ENCODE results near the gene TREH.

Gene TREH

DNA sequence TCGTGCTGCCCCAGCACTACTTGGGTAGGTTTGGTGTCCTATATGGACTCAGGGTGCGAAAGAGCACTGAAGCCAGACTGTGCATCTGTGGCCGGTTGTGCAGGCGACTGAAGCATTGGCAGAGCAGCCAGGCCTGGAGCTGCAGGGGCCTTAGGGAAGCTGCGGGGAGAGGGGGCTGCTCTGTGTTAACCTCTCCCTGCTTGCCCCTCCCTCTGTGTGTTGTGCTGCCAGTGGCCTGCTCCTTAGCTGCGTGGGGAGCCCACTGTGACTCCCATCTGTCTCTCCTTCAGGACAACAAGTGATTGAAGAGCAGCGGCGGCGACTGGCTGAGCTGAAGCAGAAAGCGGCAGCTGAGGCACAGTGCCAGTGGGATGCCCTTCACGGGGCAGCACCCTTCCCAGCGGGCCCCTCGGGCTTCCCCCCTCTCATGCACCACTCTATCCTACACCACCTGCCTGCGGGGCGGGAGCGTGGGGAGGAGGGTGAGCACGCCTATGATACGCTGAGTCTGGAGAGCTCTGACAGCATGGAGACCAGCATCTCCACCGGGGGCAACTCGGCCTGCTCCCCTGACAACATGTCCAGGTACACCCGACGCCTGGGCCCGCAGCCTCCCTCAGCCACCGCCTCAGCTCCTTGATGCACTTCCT lies 34.3 kb downstream of the TREH start:
- DNase-seq: no peak

DNA sequence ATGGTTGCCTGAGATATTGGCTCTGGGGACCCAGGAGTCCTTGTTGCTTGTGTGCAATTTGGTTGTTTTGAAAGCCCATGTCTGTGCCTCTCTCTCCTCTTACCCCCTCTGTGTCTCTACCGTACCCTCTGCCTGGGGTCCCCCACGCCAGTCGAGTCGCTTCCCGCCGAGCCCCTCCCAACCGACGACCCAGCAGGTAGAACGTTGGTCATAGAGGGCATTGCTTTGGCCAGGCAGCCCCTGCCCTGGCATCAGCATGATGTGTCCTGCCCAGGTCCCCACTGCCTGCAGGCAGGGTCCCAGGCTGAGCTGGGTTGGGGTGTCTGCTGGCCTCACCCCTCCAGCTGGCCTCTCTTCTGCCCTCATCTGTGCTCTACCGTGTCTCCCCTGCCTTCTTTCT lies 35.0 kb downstream of the TREH start:
- no peak for DNase-seq

DNA sequence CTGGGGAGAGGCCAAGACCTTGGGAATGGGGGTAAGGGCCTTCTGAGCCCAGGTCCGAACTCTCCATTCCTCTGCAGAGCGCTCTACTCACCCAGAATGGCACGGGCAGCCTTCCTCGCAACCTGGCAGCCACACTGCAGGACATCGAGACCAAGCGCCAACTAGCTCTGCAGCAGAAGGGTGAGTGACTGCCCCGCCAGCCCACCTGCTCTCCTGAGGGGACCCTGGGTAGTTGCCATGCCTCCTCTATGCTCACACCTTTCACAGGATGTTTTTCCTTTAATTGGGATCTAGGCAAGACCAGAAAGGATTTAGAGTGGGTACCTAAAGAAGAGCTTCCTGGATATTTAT lies 35.5 kb downstream of the TREH start:
- DNase-seq: no peak

DNA sequence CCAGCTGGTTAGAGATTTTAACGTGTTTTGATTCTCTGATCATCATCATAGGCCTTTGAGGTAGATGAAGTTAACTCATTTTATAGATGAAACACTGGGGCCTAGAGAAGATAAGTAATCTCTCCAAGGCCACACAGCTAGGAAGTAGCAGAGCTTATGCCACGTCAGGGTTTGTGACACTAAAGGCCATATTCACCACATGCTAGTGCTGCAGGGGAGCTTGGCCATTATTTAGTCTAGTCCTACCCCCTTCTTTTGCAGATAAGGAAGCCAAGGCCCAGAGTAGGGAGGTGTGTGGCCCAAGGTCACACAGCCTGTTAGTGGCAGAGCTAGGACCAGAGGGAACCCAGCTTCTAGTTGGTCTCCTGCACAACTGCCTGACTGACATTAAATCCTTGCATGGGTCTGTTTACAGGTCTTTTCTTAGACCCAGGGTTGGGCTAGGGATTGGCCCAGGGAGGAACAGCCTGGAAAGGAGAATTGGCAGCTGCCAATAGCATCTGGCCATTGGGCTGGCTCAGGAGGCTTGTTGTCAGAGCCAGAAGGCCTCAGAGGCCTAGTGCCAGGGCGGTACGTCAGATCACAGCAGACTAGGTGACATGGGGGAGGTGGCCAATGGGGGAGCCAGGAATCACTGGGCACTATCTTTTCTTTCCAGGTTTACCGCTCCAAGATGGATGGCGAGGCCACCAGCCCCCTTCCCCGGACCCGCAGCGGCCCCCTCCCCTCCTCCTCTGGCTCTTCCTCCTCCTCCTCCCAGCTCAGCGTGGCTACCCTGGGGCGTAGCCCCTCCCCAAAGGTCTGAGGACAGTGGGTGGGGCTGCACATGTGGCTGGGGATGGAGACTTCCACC lies 36.1 kb downstream of the TREH start:
- no peak for DNase-seq

DNA sequence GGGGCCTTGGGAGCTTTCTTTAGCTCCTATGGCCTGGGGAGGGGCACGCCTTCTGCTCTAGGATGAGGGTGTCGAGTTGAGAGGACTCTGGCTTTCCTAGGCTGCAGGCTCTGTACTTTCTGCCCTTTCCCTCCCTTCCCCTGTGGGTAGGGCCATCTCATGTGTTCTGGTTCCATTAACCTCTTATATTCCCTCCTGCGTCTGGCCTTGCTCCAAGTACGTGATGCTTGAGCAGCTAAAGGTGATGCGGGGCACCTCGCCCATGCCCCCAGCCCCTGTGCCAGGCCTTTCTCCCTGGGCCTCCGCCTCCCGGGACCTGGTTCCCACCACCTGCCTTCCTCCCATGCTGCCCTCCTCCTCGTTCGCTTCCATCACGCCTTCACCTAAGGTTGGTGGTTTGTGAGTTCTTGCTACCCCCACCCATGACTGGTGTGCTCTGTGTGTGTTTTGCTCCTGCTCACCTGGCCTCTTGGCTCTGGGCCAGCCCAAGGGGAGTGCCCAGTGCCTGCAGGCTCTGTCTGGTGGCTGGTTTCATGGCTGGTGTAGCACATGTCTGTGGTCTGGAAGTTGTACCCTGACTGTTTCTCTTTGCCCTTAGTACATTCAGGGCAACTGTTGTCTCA lies 37.9 kb downstream of the TREH start:
- DNase-seq: peak; percentile 98

DNA sequence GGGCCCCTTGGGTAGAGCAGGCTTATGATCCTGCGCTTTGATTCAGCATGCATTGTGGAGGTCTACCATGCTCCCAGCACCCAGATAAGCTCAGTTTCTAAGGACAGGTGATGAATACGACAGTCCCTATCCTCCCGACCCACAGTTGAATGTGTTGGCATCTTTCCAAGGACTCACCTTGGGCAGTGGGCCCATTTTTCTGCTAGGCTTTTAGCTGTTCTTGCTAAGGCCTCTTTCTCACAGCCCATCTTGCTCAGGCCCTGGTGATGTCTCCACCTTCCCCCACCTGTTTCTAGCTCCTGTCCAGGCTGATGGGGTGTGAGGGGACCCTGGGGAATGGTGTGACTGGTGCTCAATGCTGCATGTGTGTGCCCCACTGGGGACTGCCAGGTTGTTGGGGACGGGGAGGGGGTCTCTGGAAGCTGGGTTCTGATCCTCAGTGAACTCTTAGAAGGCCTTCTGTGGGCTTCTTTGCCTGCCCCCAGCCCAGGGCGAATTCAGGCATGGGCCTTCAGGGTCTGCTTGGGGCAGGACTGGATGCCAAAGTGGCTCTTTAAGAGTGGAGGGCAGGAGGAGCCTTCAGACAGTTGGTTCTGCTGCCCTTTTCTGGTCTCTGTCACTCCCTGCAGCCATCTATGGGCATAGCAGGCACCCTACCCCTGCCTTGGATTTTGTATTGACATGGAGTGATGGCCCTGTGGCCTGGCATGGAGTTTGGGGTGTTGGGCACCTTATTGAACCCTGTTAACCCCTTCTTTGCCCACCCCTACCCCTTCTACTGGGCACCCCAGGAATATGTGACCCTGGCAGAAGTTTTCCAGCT lies 38.9 kb downstream of the TREH start:
- peak; percentile 59 for DNase-seq

DNA sequence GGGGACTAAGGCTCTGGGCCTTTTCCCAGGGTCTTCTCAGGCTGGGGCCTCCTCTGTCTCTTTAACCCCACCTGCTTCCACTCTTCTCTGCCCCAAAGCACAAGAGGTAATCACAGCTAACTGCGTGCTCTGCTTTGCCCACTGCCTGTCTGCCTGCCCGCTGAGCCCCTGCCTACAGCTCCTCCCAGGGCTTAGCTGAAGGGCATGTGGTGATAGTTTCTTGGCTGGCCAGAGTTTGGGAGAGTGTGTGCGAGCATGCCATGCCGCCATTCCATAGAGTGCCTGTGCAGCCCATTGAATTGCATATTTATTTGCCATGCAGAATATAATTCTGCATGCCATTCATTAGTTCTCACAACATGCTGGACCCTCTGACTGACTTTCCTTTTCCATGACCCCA lies 39.6 kb downstream of the TREH start:
- no peak for DNase-seq

DNA sequence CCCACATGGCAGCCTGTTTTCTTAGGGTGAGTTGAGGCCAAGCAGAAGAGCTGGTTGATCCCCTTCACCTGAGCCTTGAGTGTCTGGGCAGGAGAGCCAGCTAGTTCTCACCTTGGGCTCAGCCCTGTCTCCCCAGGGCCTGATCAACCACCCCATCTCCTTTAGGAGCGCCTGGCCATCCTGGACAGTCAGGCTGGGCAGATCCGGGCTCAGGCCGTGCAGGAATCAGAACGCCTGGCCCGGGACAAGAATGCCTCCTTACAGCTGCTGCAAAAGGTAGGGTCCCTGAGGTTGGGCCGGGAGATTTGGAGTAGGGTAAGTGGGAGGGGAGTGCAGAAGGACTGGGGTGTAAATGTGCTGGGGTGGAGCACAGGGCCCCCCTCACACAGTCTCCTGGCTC lies 40.7 kb downstream of the TREH start:
- no peak for DNase-seq

DNA sequence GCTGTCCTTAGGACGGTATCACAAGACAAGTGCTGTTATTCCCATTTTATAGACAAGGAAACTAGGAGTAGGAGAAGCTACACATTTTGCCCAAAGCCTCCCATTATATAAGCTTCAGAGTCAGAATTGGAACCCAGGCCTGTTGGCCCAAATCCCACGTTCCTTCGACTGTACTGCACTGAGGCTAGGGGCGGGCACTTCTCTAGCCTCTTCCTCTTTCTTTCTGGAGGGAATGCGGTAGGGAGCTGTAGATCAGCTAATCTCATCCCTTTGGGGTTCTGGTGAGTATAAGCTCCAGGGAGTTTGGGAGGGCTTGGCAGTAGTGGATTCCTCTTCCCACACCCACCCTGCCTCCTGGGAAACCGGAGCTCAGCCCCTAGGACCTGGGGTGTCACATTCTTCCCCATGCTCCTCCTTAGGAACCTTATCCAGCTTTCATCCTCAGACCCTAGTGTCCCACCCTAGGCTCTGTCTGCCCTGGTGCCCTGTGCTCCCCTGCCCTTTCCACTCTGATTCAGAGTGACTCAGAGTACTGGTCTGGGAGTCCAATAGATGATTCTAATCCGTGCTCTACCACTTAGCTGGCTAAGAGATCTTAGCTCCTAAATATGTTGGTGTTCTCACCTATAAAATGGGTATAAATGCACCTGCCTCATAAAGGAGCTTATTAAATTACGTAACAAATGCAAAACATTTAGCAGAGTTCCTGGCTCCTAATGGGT lies 42.7 kb downstream of the TREH start:
- no peak for DNase-seq

DNA sequence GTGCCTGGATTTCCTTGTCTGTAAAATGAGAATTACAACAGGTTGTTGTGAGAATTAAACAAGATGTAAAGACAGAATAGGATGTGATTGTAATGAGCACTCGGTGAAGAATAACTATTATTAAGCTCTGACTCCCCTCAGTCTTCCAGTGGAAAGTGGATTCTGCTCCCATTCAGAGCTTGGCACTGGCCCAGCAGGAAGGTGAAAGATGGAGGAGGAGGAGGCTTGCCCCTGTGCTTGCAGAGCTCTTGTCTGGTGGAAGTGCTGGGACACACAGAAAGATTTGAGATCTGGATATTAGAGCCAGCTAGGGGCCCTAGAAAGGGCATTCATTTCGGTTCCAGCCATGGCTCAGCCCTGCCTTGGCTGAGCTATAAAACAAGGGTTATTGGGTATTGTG lies 43.8 kb downstream of the TREH start:
- DNase-seq: peak; percentile 13

DNA sequence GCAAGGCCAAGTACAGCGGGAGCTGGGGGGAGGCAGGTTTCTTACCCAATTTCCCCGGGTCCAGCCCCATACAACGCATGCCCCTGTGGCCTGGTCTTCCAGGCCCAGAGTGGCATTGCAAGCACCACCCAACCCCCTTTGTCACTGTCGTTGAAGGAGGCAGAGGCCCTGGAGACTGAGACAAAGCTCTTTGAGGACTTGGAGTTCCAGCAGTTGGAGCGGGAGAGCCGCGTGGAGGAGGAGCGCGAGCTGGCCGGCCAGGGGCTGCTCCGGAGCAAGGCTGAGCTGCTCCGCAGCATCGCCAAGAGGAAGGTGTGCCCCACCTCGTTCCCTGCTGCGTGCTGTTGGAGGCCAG lies 44.2 kb downstream of the TREH start:
- DNase-seq: no peak

DNA sequence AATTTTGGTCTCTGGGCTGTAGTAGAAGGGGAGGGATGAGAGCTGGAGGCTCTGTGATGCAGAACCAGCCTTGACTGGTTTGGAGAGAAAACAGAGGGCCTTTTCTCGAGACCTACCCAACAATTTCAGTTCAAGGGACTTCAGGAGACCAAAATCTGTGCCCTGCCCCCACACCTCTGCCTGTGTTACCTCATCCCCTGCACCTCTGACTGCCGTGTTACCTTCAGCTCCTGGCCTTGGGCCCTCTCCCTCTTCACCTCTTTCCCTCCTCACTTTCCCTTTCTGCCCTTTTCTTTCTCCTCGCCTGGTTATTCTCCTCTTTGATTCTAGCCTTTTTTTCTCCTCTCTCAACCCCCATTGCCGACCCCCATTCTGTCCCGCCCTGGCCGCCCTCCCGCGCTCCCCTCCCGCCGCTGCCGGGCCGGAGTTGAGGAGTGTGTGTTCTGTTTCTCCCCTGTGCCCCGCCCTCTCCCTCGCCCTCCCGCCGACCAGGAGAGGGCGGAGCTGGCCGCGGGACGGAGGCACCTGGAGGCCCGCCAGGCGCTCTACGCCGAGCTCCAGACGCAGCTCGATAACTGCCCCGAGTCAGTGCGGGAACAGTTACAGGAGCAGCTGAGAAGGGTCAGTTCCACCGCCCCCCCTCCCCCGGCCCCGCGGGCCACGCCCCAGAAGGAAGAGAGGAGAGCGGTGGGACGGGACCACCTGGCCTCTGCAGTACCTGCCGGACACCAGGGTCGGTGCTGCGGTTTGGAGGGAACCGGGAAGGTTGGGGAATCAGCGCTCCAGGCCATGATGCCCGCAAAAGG lies 44.8 kb downstream of the TREH start:
- DNase-seq: peak; percentile 92

DNA sequence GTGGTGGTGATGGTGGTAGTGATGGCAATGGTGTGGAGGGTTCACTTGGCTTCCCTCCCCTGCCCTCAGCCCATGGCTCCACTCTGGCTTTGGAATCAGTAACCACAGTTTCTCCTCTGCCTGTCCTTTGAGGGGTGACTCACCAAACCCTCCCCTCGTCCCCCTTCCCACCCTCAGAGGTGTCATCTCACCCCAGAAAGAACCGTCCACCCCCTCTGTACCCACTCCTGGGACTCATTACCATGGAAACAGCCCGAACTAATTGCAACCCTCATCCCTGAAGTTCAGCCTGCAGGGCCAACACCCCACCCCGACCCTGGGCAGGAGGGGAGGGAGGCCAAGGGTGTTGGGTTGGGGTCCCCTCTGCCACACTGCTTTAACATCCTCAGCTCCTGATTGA lies 45.5 kb downstream of the TREH start:
- DNase-seq: peak; percentile 47

DNA sequence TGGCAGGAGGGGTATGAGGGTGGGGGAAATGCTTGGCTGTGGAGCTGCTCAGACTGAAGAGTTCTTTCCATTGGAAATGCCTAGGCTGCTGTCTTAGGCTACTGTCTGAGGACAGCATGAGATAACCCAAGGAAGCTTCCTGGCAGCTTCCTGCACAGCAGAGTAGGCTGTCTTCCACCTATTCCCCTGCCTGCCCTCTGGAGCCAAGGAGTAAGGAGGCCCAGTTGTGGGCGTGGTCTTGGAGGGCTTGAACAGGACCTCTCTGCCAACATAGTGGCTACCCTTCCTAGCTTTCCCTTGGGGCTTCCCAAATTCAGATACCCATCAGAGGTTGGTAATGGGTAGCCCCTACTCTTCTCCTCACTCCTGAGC lies 46.1 kb downstream of the TREH start:
- DNase-seq: peak; percentile 11

DNA sequence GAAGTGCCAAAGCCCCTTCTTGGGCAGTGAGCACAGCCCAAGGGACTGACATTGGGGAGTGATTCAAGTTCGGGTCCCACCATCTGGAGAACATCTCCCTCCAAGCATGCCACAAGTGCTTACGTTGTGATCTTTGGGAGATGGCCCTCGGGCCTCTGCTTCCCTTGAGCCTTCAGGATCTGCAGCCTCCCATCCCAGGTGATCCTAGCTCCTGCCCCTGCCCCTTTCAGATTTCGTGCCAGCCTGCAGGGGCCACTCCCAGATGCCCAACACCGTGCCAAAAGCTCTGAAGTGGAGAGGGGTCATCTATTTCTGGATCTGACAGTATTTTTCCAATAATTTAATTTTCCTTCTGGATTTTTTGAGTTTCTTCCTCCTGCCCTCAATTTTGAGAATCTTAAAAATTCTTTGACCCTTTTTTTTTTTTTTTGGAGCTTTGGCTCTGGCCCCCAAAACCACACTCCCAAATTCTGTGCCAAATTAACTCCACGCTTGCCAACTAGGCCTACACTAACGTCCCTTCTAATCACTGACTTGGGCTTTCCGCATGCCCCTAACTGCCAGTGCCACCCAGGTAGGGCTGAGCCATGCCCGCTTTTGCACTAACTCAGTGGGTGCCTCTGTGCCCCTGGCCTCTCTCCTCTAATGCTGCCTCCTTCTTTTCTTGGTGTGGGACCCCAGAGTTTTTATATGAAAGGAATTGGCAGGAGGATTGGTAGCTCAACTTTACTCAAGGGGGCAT lies 46.7 kb downstream of the TREH start:
- DNase-seq: no peak

DNA sequence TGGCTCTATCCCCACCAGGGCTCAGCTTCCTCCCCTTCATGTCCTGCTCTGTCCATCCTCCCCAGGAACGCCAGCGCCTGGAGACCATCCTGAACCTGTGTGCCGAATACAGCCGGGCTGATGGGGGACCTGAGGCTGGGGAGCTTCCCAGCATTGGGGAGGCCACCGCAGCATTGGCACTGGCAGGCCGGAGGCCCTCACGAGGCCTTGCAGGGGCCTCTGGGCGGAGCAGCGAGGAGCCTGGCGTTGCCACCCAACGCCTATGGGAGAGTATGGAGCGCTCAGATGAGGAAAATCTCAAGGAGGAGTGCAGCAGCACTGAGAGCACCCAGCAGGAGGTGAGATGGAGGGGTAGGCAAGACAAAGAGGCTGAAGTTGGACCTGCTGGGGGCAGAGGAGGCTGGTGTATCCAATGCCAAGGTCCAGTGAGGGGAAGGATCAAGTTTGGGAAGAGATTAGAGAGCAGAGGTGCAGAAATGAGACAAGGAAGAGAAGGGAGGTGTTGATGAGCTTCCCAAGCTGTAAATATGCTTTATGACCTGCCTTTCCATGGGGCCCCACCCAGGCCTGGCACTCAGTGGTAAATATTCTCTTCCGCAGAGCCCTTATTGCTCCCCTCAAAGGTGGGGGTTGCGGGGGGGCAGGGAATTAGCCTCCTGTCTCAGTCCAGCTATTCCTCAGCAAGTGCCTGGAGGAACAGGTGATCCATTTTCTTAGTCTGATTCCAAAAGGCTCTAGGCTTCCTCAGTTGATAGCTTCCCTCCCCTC lies 48.1 kb downstream of the TREH start:
- no peak for DNase-seq

DNA sequence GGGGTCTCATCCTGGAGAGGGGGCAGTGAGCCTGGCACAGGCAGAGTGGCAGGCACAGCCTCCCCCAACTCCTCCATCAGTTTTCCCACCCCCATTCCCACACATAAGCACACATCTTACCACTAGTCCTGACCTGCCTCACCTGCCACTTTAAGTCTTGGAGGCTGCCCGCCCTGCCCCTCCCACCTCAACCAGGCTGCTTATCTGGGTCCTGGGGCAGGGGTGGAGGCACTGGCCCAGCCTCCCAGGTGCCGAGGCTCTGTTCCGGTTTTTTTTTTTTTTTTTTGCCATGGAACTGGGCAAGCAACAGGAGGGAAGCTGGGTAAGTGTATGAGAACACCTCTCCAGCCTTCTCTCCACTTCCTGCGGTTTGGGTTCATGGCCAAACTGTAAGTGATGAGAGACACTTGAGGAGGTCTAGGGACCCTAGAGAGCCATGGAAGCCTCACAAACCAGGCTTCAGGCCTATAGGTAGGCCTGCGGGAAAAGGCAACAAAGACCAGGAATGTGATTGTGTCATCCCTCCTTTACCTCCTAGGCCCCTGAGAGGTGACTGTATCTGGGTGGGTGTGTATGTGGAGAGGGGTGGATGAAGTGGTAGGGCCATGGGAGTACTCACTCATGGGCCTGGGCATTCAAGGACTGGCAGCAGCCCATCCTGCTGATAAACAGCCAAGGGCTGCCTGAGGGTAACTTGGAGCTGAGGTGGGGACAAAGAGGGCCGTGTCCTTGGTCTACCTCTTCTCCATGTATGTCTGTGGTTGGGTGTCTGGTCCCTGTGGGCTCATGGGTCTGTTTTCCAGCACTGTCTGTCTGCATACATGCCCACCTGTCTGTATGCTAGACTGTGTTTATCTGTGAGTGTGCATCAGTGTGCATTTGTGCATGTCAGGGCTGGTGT lies 49.4 kb downstream of the TREH start:
- no peak for DNase-seq

DNA sequence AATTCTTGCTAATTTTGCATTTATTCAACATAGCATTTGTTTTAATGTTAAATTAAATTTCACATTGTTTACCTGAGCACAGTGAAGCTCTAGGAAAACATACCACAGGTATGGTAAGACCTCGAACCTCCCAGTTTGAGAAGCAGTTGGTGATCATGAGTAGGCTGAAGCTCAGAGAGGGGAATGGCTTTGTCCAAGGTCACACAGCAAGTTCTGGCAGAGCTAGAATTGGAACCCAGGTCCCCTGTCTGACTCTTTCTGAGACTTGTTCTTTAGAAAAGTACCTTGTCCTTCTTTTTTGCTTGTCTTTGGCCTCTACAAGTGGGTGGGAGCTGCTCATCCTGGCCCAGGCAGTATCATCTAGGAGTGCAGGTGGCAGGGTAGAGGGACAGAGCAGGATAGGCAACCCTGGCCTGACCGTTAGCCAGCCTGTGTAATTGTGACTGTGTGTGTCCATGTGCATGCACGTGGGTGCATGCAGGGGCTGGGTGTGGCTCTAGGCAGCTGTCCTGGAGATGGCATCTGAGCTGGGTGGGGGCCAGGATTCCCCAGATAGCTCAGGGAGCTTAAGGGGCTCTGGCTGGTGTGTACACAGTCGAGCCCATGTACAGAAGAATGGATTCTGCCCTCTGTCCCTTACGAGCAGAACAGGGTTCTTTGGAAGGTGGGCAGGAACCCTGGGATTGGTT lies 50.4 kb downstream of the TREH start:
- DNase-seq: no peak

DNA sequence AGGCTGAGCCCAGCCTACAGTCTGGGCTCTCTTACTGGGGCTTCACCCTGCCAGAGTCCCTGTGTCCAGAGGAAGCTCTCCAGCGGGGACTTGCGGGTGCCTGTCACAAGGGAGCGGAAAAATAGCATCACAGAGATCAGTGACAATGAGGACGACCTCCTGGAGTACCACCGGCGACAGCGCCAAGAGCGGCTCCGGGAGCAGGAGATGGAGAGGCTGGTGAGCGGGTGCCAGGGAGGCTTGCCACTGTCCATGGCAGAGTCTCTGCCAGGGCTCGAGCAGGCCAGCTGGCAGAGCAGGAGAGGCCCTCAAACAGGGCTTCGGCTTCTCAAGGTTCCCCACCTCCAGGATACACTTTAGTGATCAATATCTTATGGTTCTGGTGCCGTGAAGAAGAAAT lies 51.0 kb downstream of the TREH start:
- no peak for DNase-seq
